Muscle of leg (tissue), 11 donors: ENCODE data around the gene ZSWIM3. TPM values are rescaled to one million over a fixed set of nuclear protein-coding genes. Genes with fewer than 3 reads are reported as not detected.
"Not testable (repeated sequence)": the region's sequence is repeated elsewhere in the genome, so short reads cannot be mapped to it uniquely, and the experiment has no call there.

ENCODE experiments used
- DNase-seq: peaks from one replicate; pipeline ENCODE4 v3.0.0; 2013
- H3K27ac ChIP-seq: one replicate; pipeline ENCODE4 v1.5.1; 2013; ENCODE audit warnings: mild to moderate bottlenecking, low read length, control low read depth
- H3K27me3 ChIP-seq: one replicate; pipeline ENCODE4 v1.6.1; 2013; ENCODE audit warnings: low read length; ENCODE audit not compliant: control insufficient read depth, insufficient read depth
- H3K36me3 ChIP-seq: one replicate; pipeline ENCODE4 v1.6.1; 2013; ENCODE audit warnings: low read length; ENCODE audit not compliant: control insufficient read depth, insufficient read depth
- H3K4me1 ChIP-seq: one replicate; pipeline ENCODE4 v1.6.1; 2013; ENCODE audit warnings: low read length; ENCODE audit not compliant: control insufficient read depth, insufficient read depth
- H3K4me3 ChIP-seq: one replicate; pipeline ENCODE4 v1.5.1; 2013; ENCODE audit warnings: low read length, control low read depth
- H3K9me3 ChIP-seq: replicated peaks from 2 replicates; pipeline ENCODE4 v1.6.1; 2013; ENCODE audit warnings: low read depth, low read length; ENCODE audit not compliant: control insufficient read depth
- WGBS: methylation state at CpG from one replicate; pipeline ENCODE4 v1.1.5; 2013; ENCODE audit warnings: missing lambda C conversion rate; ENCODE audit not compliant: insufficient coverage; 5-methylcytosine and 5-hydroxymethylcytosine counted together
- polyA plus RNA-seq, 8 donors: library from polyadenylated mRNA; unstranded; fragments of 120-200 nt; gene quantifications; one replicate each; pipeline versions ENCODE4 v1.2.1 to v1.2.3, GENCODE V29; 2013; ENCODE audit warnings: inconsistent platforms in 1 of 8, low replicate concordance in 1 of 8; ENCODE audit not compliant: insufficient read length in 8 of 8, insufficient read depth in 1 of 8
- total RNA-seq: library from RNA; stranded (reverse); fragments of 120-200 nt; gene quantifications from one replicate; pipeline ENCODE4 v1.2.4, GENCODE V29; 2013

Gene ZSWIM3
- total and polyA plus RNA-seq, 9 donors, result 3.1 to 5.6 (median 3.3) TPM

DNA sequence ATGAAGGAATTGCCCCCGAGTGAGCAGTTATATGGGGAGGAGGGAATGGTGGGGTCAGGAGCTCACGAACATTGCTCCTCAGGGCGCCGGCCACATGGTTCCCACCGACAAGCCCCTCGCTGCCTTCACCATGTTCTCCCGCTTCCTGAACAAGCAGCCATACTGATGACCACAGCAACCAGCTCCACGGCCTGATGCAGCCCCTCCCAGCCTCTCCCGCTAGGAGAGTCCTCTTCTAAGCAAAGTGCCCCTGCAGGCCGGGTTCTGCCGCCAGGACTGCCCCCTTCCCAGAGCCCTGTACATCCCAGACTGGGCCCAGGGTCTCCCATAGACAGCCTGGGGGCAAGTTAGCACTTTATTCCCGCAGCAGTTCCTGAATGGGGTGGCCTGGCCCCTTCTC is 40.9 kb downstream of the ZSWIM3 start:
- DNase-seq, result no peak
- H3K27me3 ChIP-seq, result no peaks in the 10 kb centered on the region
- WGBS, result 72% methylated on average over 10 of the region's 12 CpGs
- H3K4me3 ChIP-seq, result no peak overlapping the region
- peaks cover 60% of the 10 kb centered on the region for H3K36me3 ChIP-seq
- no peaks in the 10 kb centered on the region for H3K4me1 ChIP-seq
- no peaks in the 10 kb centered on the region for H3K9me3 ChIP-seq
- H3K27ac ChIP-seq, result no peak overlapping the region

DNA sequence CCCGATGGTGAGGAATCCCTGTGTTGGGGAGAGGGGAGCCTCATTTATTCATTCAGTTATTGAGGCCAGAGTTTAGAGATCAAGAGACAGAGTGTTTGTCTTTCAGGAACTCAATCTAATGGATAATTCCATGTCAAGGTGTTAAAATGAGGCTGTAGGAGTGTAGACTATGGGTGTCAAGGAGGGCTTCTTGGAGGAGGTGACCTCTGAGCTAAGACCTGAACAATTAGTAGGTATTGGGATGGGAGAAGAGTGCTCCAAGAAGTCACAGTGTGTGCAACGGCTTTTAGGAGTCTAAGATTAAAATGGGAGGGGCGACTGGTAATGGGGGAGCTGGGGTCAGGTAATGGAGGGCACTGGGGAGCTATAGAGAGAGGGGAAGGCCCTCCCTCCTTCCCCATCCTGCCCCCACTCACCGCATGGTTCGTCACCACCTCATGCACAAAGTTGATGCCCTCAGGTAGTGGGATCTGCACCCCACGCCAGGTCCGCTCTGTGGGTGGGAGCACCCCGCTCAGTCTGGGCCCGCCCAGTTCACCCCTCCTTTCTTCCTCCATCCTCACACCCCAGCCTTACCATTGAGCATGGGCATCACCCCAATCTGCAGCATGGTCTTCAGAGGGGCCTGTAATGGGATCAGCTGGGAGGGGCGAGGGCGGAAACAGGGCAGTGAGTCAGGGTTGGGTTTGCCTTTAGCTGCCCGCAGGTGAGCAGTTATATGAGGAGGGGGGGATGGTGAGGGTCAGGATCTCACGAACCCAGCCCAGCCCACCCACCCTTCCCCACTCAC is 41.8 kb downstream of the ZSWIM3 start:
- 100% methylated on average over 1 of the region's 13 CpGs for WGBS
- no peaks in the 10 kb centered on the region for H3K4me1 ChIP-seq
- H3K36me3 ChIP-seq, result peaks cover 51% of the 10 kb centered on the region
- H3K27me3 ChIP-seq, result no peaks in the 10 kb centered on the region
- no peaks in the 10 kb centered on the region for H3K9me3 ChIP-seq
- no peak for DNase-seq
- H3K27ac ChIP-seq, result no peak overlapping the region
- no peak overlapping the region for H3K4me3 ChIP-seq

- H3K4me3 ChIP-seq, H3K4me1 ChIP-seq, H3K27me3 ChIP-seq, H3K9me3 ChIP-seq, DNase-seq, H3K27ac ChIP-seq: not testable (repeated sequence)
- 100% methylated on average over 1 of the region's 6 CpGs for WGBS
- peaks cover 30% of the 10 kb centered on the region for H3K36me3 ChIP-seq
These were observed 43.9 kb downstream of the ZSWIM3 start for GRCh38 chr20:45901332-45901731.

GRCh38 chr20:45902199-45902701 is 44.8 kb downstream of the ZSWIM3 start:
- peaks cover 23% of the 10 kb centered on the region for H3K36me3 ChIP-seq
- WGBS, result 85% methylated on average over 5 of the region's 14 CpGs
- no peaks in the 10 kb centered on the region for H3K27me3 ChIP-seq
- no peak for DNase-seq
- no peak overlapping the region for H3K27ac ChIP-seq
- no peaks in the 10 kb centered on the region for H3K9me3 ChIP-seq
- H3K4me3 ChIP-seq, result no peak overlapping the region
- H3K4me1 ChIP-seq, result peaks cover 8% of the 10 kb centered on the region

DNA sequence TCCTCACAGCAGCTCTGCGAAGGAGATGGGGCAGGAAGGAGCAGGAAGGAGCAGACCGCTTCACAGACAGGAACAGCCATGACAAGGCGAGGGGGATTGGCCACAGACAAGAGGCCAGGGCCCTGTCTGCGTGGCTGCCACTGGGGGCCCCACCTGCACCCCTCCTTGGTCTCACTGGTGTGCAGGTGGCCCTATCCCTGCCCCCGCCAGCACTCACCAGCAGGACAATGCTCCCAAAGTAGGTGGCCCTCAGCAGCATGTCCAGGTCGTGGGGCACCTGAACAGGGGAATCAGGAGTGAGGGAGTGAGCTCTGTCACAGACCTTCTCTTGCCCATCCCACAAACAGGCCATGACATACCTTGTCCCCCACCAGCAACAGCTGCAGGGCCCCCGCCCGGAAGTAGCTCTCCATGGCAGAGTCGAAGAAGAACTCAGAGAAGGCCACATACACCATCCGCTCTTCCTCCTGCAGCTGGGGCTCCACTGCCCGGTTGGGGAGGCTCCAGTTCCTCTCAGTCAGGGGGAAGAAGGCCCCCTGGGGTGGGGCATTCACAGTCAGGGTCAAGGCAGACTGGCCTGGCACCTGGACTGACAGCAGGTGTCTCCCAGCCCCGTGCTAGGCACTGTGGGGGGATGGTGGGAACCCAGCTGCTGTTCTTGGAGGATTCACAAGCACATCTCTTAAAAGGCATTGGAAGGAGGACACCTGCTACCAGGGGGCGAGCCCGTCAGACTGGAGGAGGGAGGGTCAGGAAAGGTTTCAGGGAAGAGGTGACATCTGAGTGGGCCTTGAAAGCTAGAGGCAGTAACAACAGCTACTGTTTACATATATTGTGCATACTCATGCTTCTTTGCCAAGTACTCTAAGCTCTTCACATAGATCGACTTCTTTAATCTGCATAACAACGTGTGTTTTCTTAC is 47.4 kb downstream of the ZSWIM3 start:
- WGBS, result 78% methylated on average over 7 of the region's 16 CpGs
- H3K4me3 ChIP-seq, result no peak overlapping the region

GRCh38 chr20:45905505-45906079 is 48.2 kb downstream of the ZSWIM3 start:
- 86% methylated on average over 6 of the region's 8 CpGs for WGBS
- no peaks in the 10 kb centered on the region for H3K36me3 ChIP-seq

More for the DNA sequence above, 47.4 kb downstream of the ZSWIM3 start:
- Histone ChIP-seq H3K4me1 (peaks cover 8% of the 10 kb centered on the region), H3K27ac (no peak overlapping the region), H3K9me3 (no peaks in the 10 kb centered on the region), H3K36me3 (no peaks in the 10 kb centered on the region), H3K27me3 (no peaks in the 10 kb centered on the region)
- DNase-seq, result no peak

DNA sequence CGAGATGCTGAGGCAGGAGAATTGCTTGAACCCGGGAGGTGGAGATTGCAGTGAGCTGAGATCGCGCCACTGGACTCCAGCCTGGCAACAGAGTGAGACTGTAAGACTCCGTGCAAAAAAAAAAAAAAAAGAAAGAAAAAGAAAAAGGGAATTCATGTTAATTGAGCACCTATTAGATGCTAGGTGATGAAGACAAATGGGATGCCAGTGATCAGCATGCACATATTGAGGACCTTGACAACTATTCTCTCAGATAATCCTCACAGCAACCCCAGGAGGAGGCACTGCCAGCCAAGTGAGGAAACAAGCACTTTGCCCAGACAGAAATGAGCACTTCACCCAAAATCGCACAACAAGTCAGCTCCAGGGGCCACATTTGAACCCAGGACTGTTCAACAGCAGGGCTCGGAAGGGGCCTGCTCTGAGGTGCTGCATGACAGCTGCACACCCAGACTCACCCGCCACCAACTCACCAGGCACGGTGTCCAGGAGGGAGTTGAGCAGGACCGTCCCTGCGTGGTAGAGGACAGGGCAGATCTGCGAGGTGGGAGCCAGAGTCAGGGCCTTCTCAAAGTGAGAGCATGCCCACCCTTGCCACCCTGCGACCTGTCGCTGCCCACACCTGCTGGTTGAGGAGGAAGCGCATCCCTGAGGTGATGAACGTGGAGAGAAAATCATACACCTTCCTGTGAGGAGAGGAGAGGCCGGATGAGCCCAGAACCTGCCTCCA is 50.0 kb downstream of the ZSWIM3 start:
- H3K36me3 ChIP-seq, result no peaks in the 10 kb centered on the region
- H3K27me3 ChIP-seq, result peaks cover 12% of the 10 kb centered on the region
- no peak for DNase-seq
- no peak overlapping the region for H3K4me3 ChIP-seq
- peaks cover 23% of the 10 kb centered on the region for H3K4me1 ChIP-seq
- no peaks in the 10 kb centered on the region for H3K9me3 ChIP-seq
- H3K27ac ChIP-seq, result no peak overlapping the region
- 87% methylated on average over 12 of the region's 17 CpGs for WGBS

More at GRCh38 chr20:45905505-45906079, 48.2 kb downstream of the ZSWIM3 start:
- no peak for DNase-seq
- no peak overlapping the region for H3K4me3 ChIP-seq
- H3K4me1 ChIP-seq, result peaks cover 9% of the 10 kb centered on the region
- H3K27ac ChIP-seq, result no peak overlapping the region
- no peaks in the 10 kb centered on the region for H3K9me3 ChIP-seq
- no peaks in the 10 kb centered on the region for H3K27me3 ChIP-seq

DNA sequence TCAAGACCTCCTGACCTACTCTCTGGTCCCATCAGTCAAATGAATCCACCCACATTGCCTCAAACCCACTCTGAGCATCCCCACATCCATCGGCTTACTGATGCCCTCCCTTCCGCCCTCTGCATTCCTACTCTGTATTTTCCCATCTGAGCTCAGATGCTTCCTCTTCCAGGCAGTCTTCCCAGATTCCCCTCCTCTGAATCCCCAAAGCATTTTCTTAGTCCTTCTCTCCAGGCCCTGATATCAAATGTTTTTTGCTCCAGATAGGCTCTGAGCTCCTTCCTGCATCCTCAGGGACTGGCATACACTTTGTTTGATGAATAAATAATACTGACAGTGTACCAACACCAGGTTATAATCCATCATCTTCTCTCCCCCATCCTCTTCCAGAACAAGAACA is 50.7 kb downstream of the ZSWIM3 start:
- Histone ChIP-seq H3K36me3 (no peaks in the 10 kb centered on the region), H3K27me3 (peaks cover 16% of the 10 kb centered on the region), H3K9me3 (no peaks in the 10 kb centered on the region), H3K4me1 (peaks cover 26% of the 10 kb centered on the region), H3K4me3 (no peak overlapping the region), H3K27ac (no peak overlapping the region)
- 94% methylated on average over 2 of the region's 2 CpGs for WGBS
- DNase-seq, result no peak

GRCh38 chr20:45909336-45909808 is 52.0 kb downstream of the ZSWIM3 start:
- 55% methylated on average over 9 of the region's 12 CpGs for WGBS
- Histone ChIP-seq H3K27ac (no peak overlapping the region), H3K27me3 (peaks cover 16% of the 10 kb centered on the region), H3K4me1 (peaks cover 26% of the 10 kb centered on the region), H3K9me3 (no peaks in the 10 kb centered on the region), H3K4me3 (no peak overlapping the region), H3K36me3 (no peaks in the 10 kb centered on the region)
- no peak for DNase-seq
